NT2/D1 (cell line): ENCODE measurements around the gene SLC2A10.

Experiments used
- DNase-seq: peaks from one replicate; pipeline ENCODE4 v3.0.0-alpha.2; 2011; ENCODE audit warnings: low read depth, low spot score
- H3K27me3 ChIP-seq: 2 replicates; pipeline ENCODE4 v1.6.0; 2011; ENCODE audit warnings: mild to moderate bottlenecking; ENCODE audit not compliant: insufficient read length, insufficient read depth
- H3K36me3 ChIP-seq: 2 replicates; pipeline ENCODE4 v1.6.1; 2011; ENCODE audit warnings: mild to moderate bottlenecking, low read length, mixed read lengths; ENCODE audit not compliant: insufficient read depth, insufficient read length
- H3K4me1 ChIP-seq: 2 replicates; pipeline ENCODE4 v1.5.1; 2011; ENCODE audit not compliant: insufficient read depth, insufficient read length
- H3K4me3 ChIP-seq: 2 replicates; pipeline ENCODE4 v1.5.1; 2011; ENCODE audit warnings: low read depth; ENCODE audit not compliant: insufficient read length
- H3K9ac ChIP-seq: 2 replicates; pipeline ENCODE4 v1.6.0; 2011; ENCODE audit warnings: low read depth; ENCODE audit not compliant: insufficient read length
- H3K9me3 ChIP-seq: 2 replicates; pipeline ENCODE4 v1.5.1; 2011; ENCODE audit warnings: mild to moderate bottlenecking, low read length; ENCODE audit not compliant: insufficient read depth
- SUZ12 ChIP-seq: IDR thresholded peaks from 2 replicates; pipeline ENCODE4 v1.6.1; 2011; ENCODE audit not compliant: insufficient read length, insufficient read depth; ENCODE audit errors: extremely low read depth
- YY1 ChIP-seq: IDR thresholded peaks from 2 replicates; pipeline ENCODE4 v1.6.1; 2011; ENCODE audit not compliant: insufficient read length, insufficient read depth
- ZNF274 ChIP-seq: IDR thresholded peaks from 2 replicates; pipeline ENCODE4 v1.6.1; 2011; ENCODE audit warnings: mild to moderate bottlenecking, low read depth, low read length

Gene SLC2A10

GRCh38 chr20:46743088-46743487, 33.6 kb downstream of the SLC2A10 start:
- no peak overlapping the region for H3K4me3 ChIP-seq
- peaks cover 16% of the 10 kb centered on the region; the same call in 1 of the 2 replicates for H3K9me3 ChIP-seq
- no peaks in the 10 kb centered on the region for H3K4me1 ChIP-seq
- no peaks in the 10 kb centered on the region for H3K27me3 ChIP-seq
- TF ChIP-seq YY1: no peak
- TF ChIP-seq ZNF274: no peak
- no peak for TF ChIP-seq SUZ12
- no peak for DNase-seq
- no peak overlapping the region for H3K9ac ChIP-seq
- no peaks in the 10 kb centered on the region for H3K36me3 ChIP-seq

- H3K4me1 ChIP-seq: no peaks in the 10 kb centered on the region
- no peak for DNase-seq
- no peak for TF ChIP-seq SUZ12
- no peak for TF ChIP-seq YY1
- no peak for TF ChIP-seq ZNF274
- no peaks in the 10 kb centered on the region for H3K27me3 ChIP-seq
- H3K36me3 ChIP-seq: no peaks in the 10 kb centered on the region
- H3K9me3 ChIP-seq: peaks cover 5% of the 10 kb centered on the region; the same call in 1 of the 2 replicates
- no peak overlapping the region for H3K9ac ChIP-seq
- H3K4me3 ChIP-seq: no peak overlapping the region
Measured at GRCh38 chr20:46746956-46747526, 37.6 kb downstream of the SLC2A10 start.

DNA sequence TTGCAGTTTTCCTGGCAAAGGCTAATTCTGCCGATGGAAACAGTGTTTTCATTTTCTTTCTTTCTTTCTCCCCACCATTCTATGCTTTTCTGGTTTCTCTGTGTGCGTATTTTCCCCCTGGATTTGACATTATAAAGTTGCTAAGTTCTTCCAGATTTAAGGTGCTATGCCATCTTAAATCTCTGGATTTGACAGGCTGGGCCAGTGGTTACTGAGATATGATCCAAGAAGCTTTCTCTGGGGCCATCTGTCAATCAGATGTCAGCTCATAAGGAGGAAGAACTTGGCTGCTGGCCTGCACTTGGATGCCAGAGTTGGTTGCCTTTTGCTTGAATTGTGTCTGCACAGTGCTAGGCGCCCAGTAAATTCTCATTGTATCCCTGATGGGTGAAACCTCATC, 39.7 kb downstream of the SLC2A10 start:
- Histone ChIP-seq H3K4me1 (no peaks in the 10 kb centered on the region), H3K9me3 (peaks cover 5% of the 10 kb centered on the region; the same call in 1 of the 2 replicates), H3K9ac (no peak overlapping the region), H3K36me3 (no peaks in the 10 kb centered on the region), H3K4me3 (no peak overlapping the region), H3K27me3 (no peaks in the 10 kb centered on the region)
- TF ChIP-seq ZNF274: no peak
- TF ChIP-seq SUZ12: no peak
- TF ChIP-seq YY1: no peak
- DNase-seq: no peak

- Histone ChIP-seq H3K36me3 (no peaks in the 10 kb centered on the region), H3K4me1 (peaks cover 2% of the 10 kb centered on the region), H3K27me3 (no peaks in the 10 kb centered on the region), H3K9me3 (no peaks in the 10 kb centered on the region), H3K9ac (no peak overlapping the region), H3K4me3 (no peak overlapping the region)
- DNase-seq: no peak
- TF ChIP-seq ZNF274: no peak
- no peak for TF ChIP-seq SUZ12
- no peak for TF ChIP-seq YY1
Measured at GRCh38 chr20:46751856-46752255, 42.4 kb downstream of the SLC2A10 start.

DNA sequence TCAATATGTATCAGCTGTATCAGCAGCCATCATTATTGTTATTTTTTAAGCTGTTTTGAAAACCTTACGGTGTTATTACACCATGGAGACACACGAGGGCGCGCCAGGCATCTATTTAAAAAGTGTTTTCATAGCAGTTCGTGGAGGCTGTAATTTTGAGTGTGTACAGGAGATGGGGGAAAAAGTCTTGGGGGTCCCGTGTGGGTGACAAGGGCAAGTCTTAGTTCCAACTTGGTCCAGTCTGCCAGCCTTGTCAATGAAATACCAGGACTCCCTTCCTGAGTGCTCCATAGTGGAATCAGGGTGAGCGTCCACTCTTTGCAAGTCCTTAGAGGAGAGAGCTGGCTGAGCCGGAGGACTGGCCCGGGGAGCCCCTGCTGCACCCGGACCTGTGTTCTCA, 43.3 kb downstream of the SLC2A10 start:
- no peaks in the 10 kb centered on the region for H3K27me3 ChIP-seq
- TF ChIP-seq ZNF274 (no peak), SUZ12 (no peak), YY1 (no peak)
- H3K9me3 ChIP-seq: no peaks in the 10 kb centered on the region
- H3K36me3 ChIP-seq: no peaks in the 10 kb centered on the region
- DNase-seq: peak; percentile 46
- peaks cover 8% of the 10 kb centered on the region for H3K4me1 ChIP-seq
- no peak overlapping the region for H3K4me3 ChIP-seq
- no peak overlapping the region for H3K9ac ChIP-seq

DNA sequence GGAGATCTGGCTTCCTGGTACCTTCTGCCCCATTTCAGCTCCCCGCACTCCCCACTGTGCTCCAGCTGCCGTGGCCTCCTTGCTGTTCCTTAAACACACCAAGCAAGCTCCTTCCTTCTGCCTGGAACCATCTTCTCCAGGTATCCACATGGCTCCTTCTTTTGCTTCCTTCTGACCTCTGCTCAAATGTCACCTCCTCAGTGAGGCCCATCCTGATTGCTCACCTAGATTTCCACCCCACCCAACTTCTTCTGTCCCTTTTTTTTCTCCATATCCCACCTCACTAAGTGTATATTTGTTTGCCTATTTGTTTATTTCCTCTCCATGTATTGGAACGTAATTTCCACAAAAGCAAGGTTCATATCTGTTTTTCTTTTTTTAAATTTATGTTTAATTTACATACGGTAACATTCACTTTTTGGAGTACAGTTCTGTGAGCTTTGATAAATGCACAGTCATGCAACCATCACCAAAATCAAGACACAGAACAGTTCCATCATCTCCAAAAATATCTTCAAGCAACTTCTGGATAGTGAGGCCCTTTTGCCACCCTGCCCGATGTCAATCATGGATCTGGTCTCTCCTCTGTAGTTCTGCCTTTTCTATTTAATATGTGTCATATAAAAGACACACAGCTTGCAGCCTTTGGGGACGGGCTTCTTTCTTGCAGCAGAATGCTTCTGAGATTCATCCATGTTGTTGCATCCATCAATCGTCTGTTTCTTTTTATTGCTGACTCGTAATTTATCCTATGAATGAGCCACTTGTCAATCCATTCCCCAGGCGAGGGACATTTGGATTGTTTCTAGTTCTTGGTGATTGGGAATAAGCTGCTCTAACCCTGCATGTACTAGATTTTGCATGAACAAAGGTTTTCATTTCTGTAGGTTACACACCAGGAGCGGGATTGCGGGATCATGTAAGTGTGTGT, 46.3 kb downstream of the SLC2A10 start:
- Histone ChIP-seq H3K27me3 (no peaks in the 10 kb centered on the region), H3K36me3 (no peaks in the 10 kb centered on the region), H3K9ac (no peak overlapping the region), H3K4me3 (no peak overlapping the region), H3K9me3 (no peaks in the 10 kb centered on the region), H3K4me1 (peaks cover 9% of the 10 kb centered on the region)
- no peak for DNase-seq
- TF ChIP-seq YY1 (no peak), SUZ12 (no peak)

DNA sequence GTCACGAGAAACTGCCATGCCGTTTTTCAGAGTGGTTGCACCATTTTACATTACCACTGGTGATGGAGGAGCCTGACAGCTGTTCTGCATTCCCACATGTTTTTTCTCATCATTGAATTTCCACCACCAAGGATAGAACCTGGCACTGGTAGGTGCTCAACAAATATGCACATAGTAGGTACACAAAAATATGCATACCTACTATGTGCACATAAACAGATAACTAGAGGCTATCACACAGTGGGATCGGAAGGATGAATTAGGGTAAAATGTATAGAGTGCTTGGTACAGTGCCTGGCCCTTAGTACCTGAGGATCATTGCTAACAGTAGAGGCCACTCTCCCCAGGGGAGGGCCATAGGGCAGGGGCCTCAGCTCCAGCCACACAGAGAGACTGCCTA, 47.0 kb downstream of the SLC2A10 start:
- H3K4me3 ChIP-seq: no peak overlapping the region
- no peak for DNase-seq
- no peak for TF ChIP-seq ZNF274
- TF ChIP-seq SUZ12: no peak
- TF ChIP-seq YY1: no peak
- H3K9ac ChIP-seq: no peak overlapping the region
- no peaks in the 10 kb centered on the region for H3K9me3 ChIP-seq
- H3K36me3 ChIP-seq: no peaks in the 10 kb centered on the region
- peaks cover 9% of the 10 kb centered on the region for H3K4me1 ChIP-seq
- H3K27me3 ChIP-seq: no peaks in the 10 kb centered on the region
